Suprapubic skin (tissue), 4 donors: Measurements from ENCODE around the gene NME3. TPM values are rescaled to one million over a fixed set of nuclear protein-coding genes. Genes with fewer than 3 reads are reported as not detected.
"Not testable (repeated sequence)": the region's sequence is repeated elsewhere in the genome, so short reads cannot be mapped to it uniquely, and the experiment has no call there.

ENCODE experiments used
- DNase-seq, 2 donors: peaks; one replicate each; pipeline ENCODE4 v3.0.0-alpha.2; 2019; ENCODE audit warnings: low spot score in 2 of 2
- H3K27ac ChIP-seq: fragments of 200-600 bp; sonication (generic); one replicate; pipeline ENCODE4 v1.5.1; 2019
- H3K27me3 ChIP-seq: fragments of 200-600 bp; sonication (generic); one replicate; pipeline ENCODE4 v1.5.1; 2019
- H3K36me3 ChIP-seq: fragments of 200-600 bp; sonication (generic); one replicate; pipeline ENCODE4 v1.5.1; 2019
- H3K4me1 ChIP-seq: fragments of 200-600 bp; sonication (generic); one replicate; pipeline ENCODE4 v1.5.1; 2019
- H3K4me3 ChIP-seq: fragments of 200-600 bp; sonication (generic); one replicate; pipeline ENCODE4 v1.5.1; 2019; ENCODE audit warnings: mild to moderate bottlenecking
- H3K9me3 ChIP-seq: fragments of 200-600 bp; sonication (generic); one replicate; pipeline ENCODE4 v1.5.1; 2019
- CTCF ChIP-seq, 2 donors: fragments of 200-600 bp in 1 of 2; fragments of 450-650 bp in 1 of 2; sonication (generic) in 1 of 2; IDR thresholded peaks; one replicate each; pipeline ENCODE4 v1.5.1; 2016 to 2019; ENCODE audit warnings: antibody characterized with exemption in 2 of 2, mild to moderate bottlenecking in 1 of 2, moderate library complexity in 1 of 2
- EP300 ChIP-seq: sonication (generic); formaldehyde crosslinking; IDR thresholded peaks from one replicate; pipeline ENCODE4 v1.6.1; 2017; ENCODE audit warnings: antibody characterized with exemption
- POLR2A ChIP-seq, 2 donors: fragments of 450-650 bp; IDR thresholded peaks; one replicate each; pipeline ENCODE4 v1.6.1; 2017; ENCODE audit warnings: antibody characterized with exemption in 2 of 2, mild to moderate bottlenecking in 2 of 2, moderate library complexity in 2 of 2
- POLR2AphosphoS5 ChIP-seq, 3 donors: sonication (generic); formaldehyde crosslinking; IDR thresholded peaks; one replicate each; pipeline ENCODE4 v1.6.1; 2017; ENCODE audit warnings: antibody characterized with exemption in 3 of 3
- WGBS: methylation state at CpG from one replicate; pipeline ENCODE4 v1.1.5; 2018; 5-methylcytosine and 5-hydroxymethylcytosine counted together
- total RNA-seq, 4 donors: library from RNA; depleted of rRNA; stranded (reverse); fragments of >200 nt; gene quantifications; one replicate each; pipeline ENCODE4 v1.1.0, GENCODE V29; 2016

The NME3 gene
- total RNA-seq, 4 donors from 2014 or later, result 76.9 to 115 (median 103) TPM

- DNase-seq, result no peak
- Histone ChIP-seq H3K4me3 (no peak overlapping the region), H3K9me3 (no peaks in the 10 kb centered on the region), H3K27ac (no peak overlapping the region), H3K36me3 (peaks cover 43% of the 10 kb centered on the region), H3K27me3 (no peaks in the 10 kb centered on the region), H3K4me1 (peaks cover 6% of the 10 kb centered on the region)
- TF ChIP-seq EP300 (no peak), CTCF (IDR thresholded peaks at IDR 0.05) (no peak), POLR2AphosphoS5 (IDR thresholded peaks at IDR 0.05) (no peak), POLR2A (IDR thresholded peaks at IDR 0.05) (no peak)
- 79% methylated on average over 18 of the region's 18 CpGs for WGBS
Observed at GRCh38 chr16:1808691-1809090, 37.3 kb upstream of the NME3 start.

GRCh38 chr16:1807626-1808025 lies 36.3 kb upstream of the NME3 start:
- no peak for DNase-seq
- H3K27ac ChIP-seq, result no peak overlapping the region
- H3K27me3 ChIP-seq, result no peaks in the 10 kb centered on the region
- H3K4me1 ChIP-seq, result peaks cover 2% of the 10 kb centered on the region
- H3K36me3 ChIP-seq, result peaks cover 41% of the 10 kb centered on the region
- no peaks in the 10 kb centered on the region for H3K9me3 ChIP-seq
- H3K4me3 ChIP-seq, result no peak overlapping the region
- TF ChIP-seq CTCF (IDR thresholded peaks at IDR 0.05), result no peak
- no peak for TF ChIP-seq POLR2A (IDR thresholded peaks at IDR 0.05)
- no peak for TF ChIP-seq EP300
- WGBS, result 88% methylated on average over 9 of the region's 10 CpGs

- no peaks in the 10 kb centered on the region for H3K4me1 ChIP-seq
- no peak for DNase-seq
- peaks cover 4% of the 10 kb centered on the region for H3K36me3 ChIP-seq
- H3K27me3 ChIP-seq, result no peaks in the 10 kb centered on the region
- WGBS, result 78% methylated on average over 10 of the region's 10 CpGs
- TF ChIP-seq POLR2AphosphoS5 (IDR thresholded peaks at IDR 0.05) (no peak), POLR2A (IDR thresholded peaks at IDR 0.05) (no peak), EP300 (no peak), CTCF (IDR thresholded peaks at IDR 0.05) (no peak)
- peaks cover 3% of the 10 kb centered on the region for H3K9me3 ChIP-seq
- H3K4me3 ChIP-seq, result no peak overlapping the region
- H3K27ac ChIP-seq, result no peak overlapping the region
Observed at GRCh38 chr16:1800701-1801100, 29.4 kb upstream of the NME3 start.

- H3K4me3 ChIP-seq, H3K27me3 ChIP-seq, H3K36me3 ChIP-seq, H3K27ac ChIP-seq, H3K9me3 ChIP-seq, H3K4me1 ChIP-seq, DNase-seq: not testable (repeated sequence)
- WGBS, result 63% methylated on average over 4 of the region's 5 CpGs
Observed at GRCh38 chr16:1799263-1799662, 27.9 kb upstream of the NME3 start.

GRCh38 chr16:1794908-1795666 lies 23.7 kb upstream of the NME3 start:
- H3K4me1 ChIP-seq, result no peaks in the 10 kb centered on the region
- H3K4me3 ChIP-seq, result no peak overlapping the region
- no peaks in the 10 kb centered on the region for H3K27me3 ChIP-seq
- TF ChIP-seq CTCF (IDR thresholded peaks at IDR 0.05) (no peak), POLR2AphosphoS5 (IDR thresholded peaks at IDR 0.05) (no peak), EP300 (no peak), POLR2A (IDR thresholded peaks at IDR 0.05) (no peak)
- peak in 1 of 2 donors; percentile 58 for DNase-seq
- no peak overlapping the region for H3K27ac ChIP-seq
- H3K36me3 ChIP-seq, result peaks cover 25% of the 10 kb centered on the region
- WGBS, result 77% methylated on average over 30 of the region's 32 CpGs
- peaks cover 3% of the 10 kb centered on the region for H3K9me3 ChIP-seq
